Ureter (tissue), 1 donor: ENCODE measurements around the gene MEIS2. TPM values are rescaled to one million over a fixed set of nuclear protein-coding genes. Genes with fewer than 3 reads are reported as not detected.

Source experiments
- DNase-seq: peaks from one replicate; pipeline ENCODE4 v3.0.0-alpha.2; 2020; ENCODE audit warnings: low spot score
- total RNA-seq: library from RNA; stranded (reverse); gene quantifications from one replicate; pipeline ENCODE4 v1.2.4, GENCODE V29; 2023
- donor health status: DM: yes; HTN: yes; CAD: no.

Gene MEIS2
- total RNA-seq, 1 donor from 2014 or later, result 74.8 TPM

GRCh38 chr15:37112971-37113670 is 12.8 kb upstream of the MEIS2 start:
- DNase-seq, result no peak

GRCh38 chr15:37112171-37112570 is 11.8 kb upstream of the MEIS2 start:
- no peak for DNase-seq

- DNase-seq, result no peak
Observed at GRCh38 chr15:37111427-37111717, 11.0 kb upstream of the MEIS2 start.

GRCh38 chr15:37109872-37110572 is 9.7 kb upstream of the MEIS2 start:
- DNase-seq, result peak; percentile 61

- no peak for DNase-seq
Observed at GRCh38 chr15:37109168-37109871, 9.0 kb upstream of the MEIS2 start.

GRCh38 chr15:37108381-37109167 is 8.2 kb upstream of the MEIS2 start:
- DNase-seq, result no peak

GRCh38 chr15:37107744-37108380 is 7.5 kb upstream of the MEIS2 start:
- DNase-seq, result no peak

- peak; percentile 46 for DNase-seq
Observed at GRCh38 chr15:37107071-37107743, 6.9 kb upstream of the MEIS2 start.

GRCh38 chr15:37106490-37107001 is 6.2 kb upstream of the MEIS2 start:
- peak; percentile 70 for DNase-seq

- no peak for DNase-seq
Observed at GRCh38 chr15:37105889-37106288, 5.5 kb upstream of the MEIS2 start.

- DNase-seq, result no peak
Observed at GRCh38 chr15:37105029-37105428, 4.7 kb upstream of the MEIS2 start.

- DNase-seq, result peak; percentile 50
Observed at GRCh38 chr15:37104424-37104981, 4.2 kb upstream of the MEIS2 start.

GRCh38 chr15:37103475-37104423 is 3.4 kb upstream of the MEIS2 start:
- DNase-seq, result no peak

GRCh38 chr15:37103163-37103435 is 2.8 kb upstream of the MEIS2 start:
- no peak for DNase-seq

GRCh38 chr15:37102305-37103162 is 2.2 kb upstream of the MEIS2 start:
- DNase-seq, result no peak

- peak; percentile 63 for DNase-seq
Observed at GRCh38 chr15:37101980-37102304, 1.6 kb upstream of the MEIS2 start.

- DNase-seq, result no peak
Observed at GRCh38 chr15:37100966-37101215, 542 bp upstream of the MEIS2 start.

- peak; percentile 54 for DNase-seq
Observed at GRCh38 chr15:37099319-37100108, 835 bp downstream of the MEIS2 start.
